MCF 10A (cell line): ENCODE results near the gene CCDC178. TPM values are rescaled to one million over a fixed set of nuclear protein-coding genes. Genes with fewer than 3 reads are reported as not detected.

Experiments used
- BruUV-seq: library from RNA; stranded (reverse); fragments of 400-500 nt; replicated peaks from 2 replicates; lab custom pipeline; 2021; lab: Mats Ljungman, UMichigan
- CTCF ChIA-PET: fragments of 300-600 bp; sonication (Branson Sonifier 250); formaldehyde crosslinking; extraction: SDS; loops from one replicate; lab custom pipeline; 2021; ENCODE audit warnings: antibody characterized with exemption, inconsistent platforms; lab: Yijun Ruan, JAX
- POLR2A ChIA-PET: fragments of 300-600, 350-650 bp; sonication (Branson Sonifier 250); formaldehyde crosslinking; extraction: SDS; loops from one replicate; lab custom pipeline; 2020; ENCODE audit warnings: antibody characterized with exemption, inconsistent platforms; lab: Yijun Ruan, JAX
- DNase-seq: peaks from one replicate; pipeline ENCODE4 v3.0.0-alpha.2; 2018; ENCODE audit not compliant: unreplicated experiment
- H3K27ac Mint-ChIP-seq: one replicate; pipeline ENCODE4 v1.8.0; 2022; ENCODE audit warnings: mild to moderate bottlenecking, low read depth, mixed read lengths; ENCODE audit not compliant: unreplicated experiment
- H3K27me3 Mint-ChIP-seq: one replicate; pipeline ENCODE4 v1.8.0; 2022; ENCODE audit warnings: mixed read lengths; ENCODE audit not compliant: insufficient read depth, unreplicated experiment
- H3K36me3 Mint-ChIP-seq: one replicate; pipeline ENCODE4 v1.8.0; 2022; ENCODE audit warnings: mild to moderate bottlenecking, moderate library complexity, mixed read lengths; ENCODE audit not compliant: insufficient read depth, unreplicated experiment
- H3K4me1 Mint-ChIP-seq: one replicate; pipeline ENCODE4 v1.8.0; 2022; ENCODE audit warnings: mixed read lengths; ENCODE audit not compliant: insufficient read depth, unreplicated experiment
- H3K4me3 Mint-ChIP-seq: one replicate; pipeline ENCODE4 v1.8.0; 2022; ENCODE audit warnings: mild to moderate bottlenecking, moderate library complexity, mixed read lengths; ENCODE audit not compliant: unreplicated experiment
- H3K9me3 Mint-ChIP-seq: one replicate; pipeline ENCODE4 v1.8.0; 2022; ENCODE audit warnings: mixed read lengths; ENCODE audit not compliant: unreplicated experiment
- CTCF ChIP-seq: fragments of 200-600 bp; IDR thresholded peaks from one replicate; pipeline ENCODE4 v1.8.0; 2022; ENCODE audit warnings: antibody characterized with exemption, mild to moderate bottlenecking; ENCODE audit not compliant: unreplicated experiment
- intact Hi-C: fragments of 100-400 bp; cut with micrococcal nuclease; formaldehyde crosslinking; loops from 2 replicates; pipeline ENCODE4 v1.14.1; 2022
- total RNA-seq: library from RNA; stranded (reverse); gene quantifications from 2 replicates; pipeline ENCODE4 v1.2.3, GENCODE V29; 2022

Gene CCDC178
- total RNA-seq, 1 experiment from 2014 or later: 0.19 TPM

GRCh38 chr18:33326975-33327374 lies 113.5 kb downstream of the CCDC178 start:
- ChIA-PET CTCF (no interaction called here), POLR2A (no interaction called here)
- DNase-seq: no peak
- no TSS peak for BruUV-seq
- intact Hi-C loops: no loop called here
- Mint-ChIP-seq H3K4me1 (no peaks in the 10 kb centered on the region), H3K27ac (no peak overlapping the region), H3K4me3 (no peak overlapping the region), H3K9me3 (no peaks in the 10 kb centered on the region), H3K27me3 (no peaks in the 10 kb centered on the region), H3K36me3 (no peaks in the 10 kb centered on the region)
- TF ChIP-seq CTCF: no peak

GRCh38 chr18:33317640-33318039 lies 122.9 kb downstream of the CCDC178 start:
- intact Hi-C loops: no loop called here
- ChIA-PET CTCF (no interaction called here), POLR2A (interaction anchor here (0.6 kb wide), 1 partner anchor 265 kb away, joined by 4 read pairs; no protein-coding TSS in a partner anchor)
- Mint-ChIP-seq H3K9me3 (no peaks in the 10 kb centered on the region), H3K36me3 (no peaks in the 10 kb centered on the region), H3K27ac (no peak overlapping the region), H3K4me1 (no peaks in the 10 kb centered on the region), H3K27me3 (no peaks in the 10 kb centered on the region), H3K4me3 (no peak overlapping the region)
- BruUV-seq: no TSS peak
- no peak for DNase-seq
- TF ChIP-seq CTCF: no peak

GRCh38 chr18:33316146-33316587 lies 124.4 kb downstream of the CCDC178 start:
- no peaks in the 10 kb centered on the region for H3K9me3 Mint-ChIP-seq
- no peak overlapping the region for H3K4me3 Mint-ChIP-seq
- no peak for DNase-seq
- no TSS peak for BruUV-seq
- intact Hi-C loops: no loop called here
- CTCF ChIA-PET: interaction anchor here (0.6 kb wide), 1 partner anchor 1194 kb away, joined by 3 read pairs; no protein-coding TSS in a partner anchor
- TF ChIP-seq CTCF: no peak
- H3K27me3 Mint-ChIP-seq: no peaks in the 10 kb centered on the region
- no peak overlapping the region for H3K27ac Mint-ChIP-seq
- no peaks in the 10 kb centered on the region for H3K36me3 Mint-ChIP-seq
- no peaks in the 10 kb centered on the region for H3K4me1 Mint-ChIP-seq
- POLR2A ChIA-PET: no interaction called here

- Mint-ChIP-seq H3K4me1 (no peaks in the 10 kb centered on the region), H3K4me3 (no peak overlapping the region), H3K27ac (no peak overlapping the region), H3K36me3 (no peaks in the 10 kb centered on the region), H3K9me3 (peaks cover 7% of the 10 kb centered on the region), H3K27me3 (no peaks in the 10 kb centered on the region)
- no peak for DNase-seq
- TF ChIP-seq CTCF: no peak
- BruUV-seq: no TSS peak
- CTCF ChIA-PET: interaction anchor here (0.6 kb wide), 2 partner anchors 129 to 1014 kb away, joined by 3 read pairs; no protein-coding TSS in a partner anchor
- intact Hi-C loops: no loop called here
- POLR2A ChIA-PET: no interaction called here
Measured at GRCh38 chr18:33307520-33307919, 133.0 kb downstream of the CCDC178 start.
